B cell (primary cell): ENCODE results near the gene MIDN. TPM values are rescaled to one million over a fixed set of nuclear protein-coding genes. Genes with fewer than 3 reads are reported as not detected.

Experiments used
- ATAC-seq: fragments of 200-7000 bp; cut with Tn5 transposase; one replicate; pipeline ENCODE4 v1.10.0; 2021; ENCODE audit warnings: low read depth, mild to moderate bottlenecking, moderate number of reproducible peaks, moderate library complexity
- CTCF ChIA-PET: fragments of 350-600 bp; sonication (Branson Sonifier 250); formaldehyde crosslinking; loops from one replicate; lab custom pipeline; 2021; ENCODE audit warnings: antibody characterized with exemption, inconsistent platforms; lab: Charles Lee
- POLR2A ChIA-PET: fragments of 350-600 bp; sonication (Branson Sonifier 250); formaldehyde crosslinking; loops from one replicate; lab custom pipeline; 2021; ENCODE audit warnings: antibody characterized with exemption; lab: Charles Lee
- DNase-seq: peaks from one replicate; pipeline ENCODE4 v3.0.0; 2013
- H2AFZ ChIP-seq: 2 replicates; pipeline ENCODE4 v1.6.1; 2012; ENCODE audit warnings: mild to moderate bottlenecking, low read depth, low read length; ENCODE audit not compliant: insufficient read depth, poor library complexity, severe bottlenecking
- H3K27ac ChIP-seq, 2 donors: 1 replicate in 1 of 2; 2 replicates in 1 of 2; pipeline ENCODE4 v1.5.1; 2012 to 2013; ENCODE audit warnings: low read length in 2 of 2, mild to moderate bottlenecking in 2 of 2, moderate library complexity in 1 of 2
- H3K27me3 ChIP-seq, 4 experiments: fragments of 200-600 bp in 1 of 4; sonication (generic) in 1 of 4; replicated peaks in 1 of 4; 1 replicate in 2 of 4; 2 replicates in 2 of 4; pipeline versions ENCODE4 v1.6.1 to v1.7.0; 2013 to 2016; ENCODE audit warnings: low read length in 3 of 4, mild to moderate bottlenecking in 2 of 4, mixed read lengths in 1 of 4, moderate library complexity in 1 of 4; ENCODE audit not compliant: insufficient read depth in 4 of 4, control insufficient read depth in 3 of 4; ENCODE audit errors: control extremely low read depth in 1 of 4
- H3K36me3 ChIP-seq, 2 experiments: replicated peaks in 1 of 2; 1 replicate in 1 of 2; 2 replicates in 1 of 2; pipeline versions ENCODE4 v1.6.1 to v1.7.1; 2013; ENCODE audit warnings: low read length in 1 of 2; ENCODE audit not compliant: insufficient read depth in 2 of 2, control insufficient read depth in 1 of 2; ENCODE audit errors: control extremely low read depth in 1 of 2, extremely low read depth in 1 of 2
- H3K4me1 ChIP-seq, 2 donors: fragments of 200-600 bp in 1 of 2; sonication (generic) in 1 of 2; 1 replicate in 1 of 2; 2 replicates in 1 of 2; pipeline versions ENCODE4 v1.5.1 to v1.6.1; 2013 to 2017; ENCODE audit warnings: low read length in 2 of 2; ENCODE audit not compliant: control insufficient read depth in 2 of 2, insufficient read depth in 2 of 2
- H3K4me2 ChIP-seq: replicated peaks from 2 replicates; pipeline ENCODE3; 2012; ENCODE audit warnings: mild to moderate bottlenecking, low read depth, low read length; ENCODE audit not compliant: poor library complexity, severe bottlenecking
- H3K4me3 ChIP-seq, 5 experiments: fragments of 200-600 bp in 1 of 5; sonication (generic) in 1 of 5; 1 replicate in 3 of 5; 2 replicates in 2 of 5; pipeline versions ENCODE4 v1.5.1 to v1.7.0; 2011 to 2016; ENCODE audit warnings: low read length in 4 of 5, mild to moderate bottlenecking in 4 of 5, low read depth in 2 of 5, control low read depth in 1 of 5, moderate library complexity in 1 of 5; ENCODE audit not compliant: insufficient read depth in 1 of 5; ENCODE audit errors: control extremely low read depth in 1 of 5, extremely low read depth in 1 of 5
- H3K79me2 ChIP-seq: fragments of 200-600 bp; sonication (generic); one replicate; pipeline ENCODE4 v1.6.0; 2016; ENCODE audit warnings: low read length; ENCODE audit not compliant: control insufficient read depth, insufficient read depth
- H3K9ac ChIP-seq: fragments of 200-600 bp; sonication (generic); 2 replicates; pipeline ENCODE4 v1.6.1; 2017; ENCODE audit warnings: mild to moderate bottlenecking, low read length, moderate library complexity
- H3K9me3 ChIP-seq, 3 donors: one replicate each; pipeline versions ENCODE4 v1.6.1 to v1.7.1; 2013; ENCODE audit warnings: low read length in 2 of 3; ENCODE audit not compliant: control insufficient read depth in 2 of 3, insufficient read depth in 1 of 3; ENCODE audit errors: control extremely low read depth in 1 of 3
- H4K20me1 ChIP-seq: 2 replicates; pipeline ENCODE4 v1.6.0; 2012; ENCODE audit warnings: mild to moderate bottlenecking, low read length; ENCODE audit not compliant: insufficient read depth, control insufficient read depth, poor library complexity, severe bottlenecking
- H3K27ac Mint-ChIP-seq: one replicate; pipeline ENCODE4 v1.8.0; 2021; ENCODE audit warnings: mixed read lengths
- H3K27me3 Mint-ChIP-seq: one replicate; pipeline ENCODE4 v1.8.0; 2021; ENCODE audit warnings: mixed read lengths
- H3K4me1 Mint-ChIP-seq: one replicate; pipeline ENCODE4 v1.8.0; 2021; ENCODE audit warnings: mixed read lengths
- H3K4me3 Mint-ChIP-seq: one replicate; pipeline ENCODE4 v1.8.0; 2021; ENCODE audit warnings: mixed read lengths
- H3K9me3 Mint-ChIP-seq: one replicate; pipeline ENCODE4 v1.8.0; 2022; ENCODE audit warnings: mixed read lengths; ENCODE audit not compliant: insufficient read depth
- CTCF ChIP-seq: fragments of 200-600 bp; IDR thresholded peaks from one replicate; pipeline ENCODE4 v1.8.0; 2022; ENCODE audit warnings: antibody characterized with exemption, mild to moderate bottlenecking
- EZH2 ChIP-seq: IDR thresholded peaks from 2 replicates; pipeline ENCODE4 v1.6.1; 2012; ENCODE audit warnings: borderline replicate concordance, low read depth, mild to moderate bottlenecking, moderate library complexity, low read length; ENCODE audit not compliant: insufficient read depth, poor library complexity, severe bottlenecking
- whole genome bisulfite sequencing: methylation state at CpG from one replicate; pipeline ENCODE4 v1.1.5; 2013; ENCODE audit warnings: missing lambda C conversion rate; ENCODE audit not compliant: insufficient coverage; 5-methylcytosine and 5-hydroxymethylcytosine counted together
- intact Hi-C: fragments of 100-400 bp; cut with micrococcal nuclease; formaldehyde crosslinking; loops from one replicate; pipeline ENCODE4 v1.10.0; 2022
- polyA plus RNA-seq: library from polyadenylated mRNA; depleted of rRNA; stranded (reverse); fragments of >200 nt; gene quantifications from 2 replicates; pipeline ENCODE4 v1.2.3, GENCODE V29; 2012
- total RNA-seq, 2 donors: library from RNA; stranded (reverse); fragments of 120-200 nt in 1 of 2; gene quantifications; 1 replicate in 1 of 2; 2 replicates in 1 of 2; pipeline versions ENCODE4 v1.2.3 to v1.2.4, GENCODE V29; 2013 to 2022

The MIDN gene
- total and polyA plus RNA-seq, 2 donors (not counting 1 experiment from before 2014, with no cell fraction given) = 98.5 to 156 TPM

- H3K27me3 Mint-ChIP-seq = peaks cover 29% of the 10 kb centered on the region
- no peak overlapping the region for H3K4me3 Mint-ChIP-seq
- TF ChIP-seq CTCF (no peak), EZH2 (no peak)
- intact Hi-C loops = no loop called here
- ATAC-seq (no peak), DNase-seq (peak; percentile 21)
- Histone ChIP-seq H3K36me3 (no peaks in the 10 kb centered on the region), H3K4me2 (no peak overlapping the region), H3K27ac (no peak overlapping the region), H3K9me3 (peaks cover 0 to 8% (median 0%) of the 10 kb centered on the region in 3 donors), H4K20me1 (no peaks in the 10 kb centered on the region), H2AFZ (no peak overlapping the region), H3K4me1 (peaks cover 13 to 24% of the 10 kb centered on the region in 2 donors), H3K79me2 (no peaks in the 10 kb centered on the region), H3K9ac (no peak overlapping the region), H3K4me3 (no peak overlapping the region), H3K27me3 (peaks cover 0 to 78% (median 25%) of the 10 kb centered on the region in 4 experiments)
- 31% methylated on average over 54 of the region's 55 CpGs for WGBS
- ChIA-PET POLR2A (no interaction called here), CTCF (no interaction called here)
- peaks cover 23% of the 10 kb centered on the region for H3K4me1 Mint-ChIP-seq
- no peak overlapping the region for H3K27ac Mint-ChIP-seq
- H3K9me3 Mint-ChIP-seq = no peaks in the 10 kb centered on the region
These were observed 39.2 kb downstream of the MIDN start for GRCh38 chr19:1287354-1288225.

- H3K27ac ChIP-seq = no peak overlapping the region
- no peaks in the 10 kb centered on the region for H3K36me3 ChIP-seq
- Mint-ChIP-seq H3K4me1 (peaks cover 23% of the 10 kb centered on the region), H3K27me3 (peaks cover 31% of the 10 kb centered on the region), H3K9me3 (no peaks in the 10 kb centered on the region), H3K4me3 (no peak overlapping the region), H3K27ac (no peak overlapping the region)
- H3K9me3 ChIP-seq = peaks cover 0 to 6% (median 0%) of the 10 kb centered on the region in 3 donors
- intact Hi-C loops = no loop called here
- 85% methylated on average over 18 of the region's 18 CpGs for WGBS
- no peaks in the 10 kb centered on the region for H4K20me1 ChIP-seq
- H3K27me3 ChIP-seq = peaks cover 0 to 83% (median 26%) of the 10 kb centered on the region in 4 experiments
- TF ChIP-seq CTCF = no peak
- TF ChIP-seq EZH2 = no peak
- DNase-seq = no peak
- ChIA-PET POLR2A (no interaction called here), CTCF (no interaction called here)
- ATAC-seq = no peak
- H3K4me1 ChIP-seq = peaks cover 13 to 24% of the 10 kb centered on the region in 2 donors
- no peak overlapping the region for H3K4me2 ChIP-seq
- H3K9ac ChIP-seq = no peak overlapping the region
- no peaks in the 10 kb centered on the region for H3K79me2 ChIP-seq
- H3K4me3 ChIP-seq = no peak overlapping the region
- H2AFZ ChIP-seq = no peak overlapping the region
These were observed 39.8 kb downstream of the MIDN start for GRCh38 chr19:1288226-1288612.
